Measurements from ENCODE around the gene HNRNPUL2.

GRCh38 chr11:62671236-62671607, 56.0 kb downstream of the HNRNPUL2 start:
- TF ChIP-seq, protein P1, sequence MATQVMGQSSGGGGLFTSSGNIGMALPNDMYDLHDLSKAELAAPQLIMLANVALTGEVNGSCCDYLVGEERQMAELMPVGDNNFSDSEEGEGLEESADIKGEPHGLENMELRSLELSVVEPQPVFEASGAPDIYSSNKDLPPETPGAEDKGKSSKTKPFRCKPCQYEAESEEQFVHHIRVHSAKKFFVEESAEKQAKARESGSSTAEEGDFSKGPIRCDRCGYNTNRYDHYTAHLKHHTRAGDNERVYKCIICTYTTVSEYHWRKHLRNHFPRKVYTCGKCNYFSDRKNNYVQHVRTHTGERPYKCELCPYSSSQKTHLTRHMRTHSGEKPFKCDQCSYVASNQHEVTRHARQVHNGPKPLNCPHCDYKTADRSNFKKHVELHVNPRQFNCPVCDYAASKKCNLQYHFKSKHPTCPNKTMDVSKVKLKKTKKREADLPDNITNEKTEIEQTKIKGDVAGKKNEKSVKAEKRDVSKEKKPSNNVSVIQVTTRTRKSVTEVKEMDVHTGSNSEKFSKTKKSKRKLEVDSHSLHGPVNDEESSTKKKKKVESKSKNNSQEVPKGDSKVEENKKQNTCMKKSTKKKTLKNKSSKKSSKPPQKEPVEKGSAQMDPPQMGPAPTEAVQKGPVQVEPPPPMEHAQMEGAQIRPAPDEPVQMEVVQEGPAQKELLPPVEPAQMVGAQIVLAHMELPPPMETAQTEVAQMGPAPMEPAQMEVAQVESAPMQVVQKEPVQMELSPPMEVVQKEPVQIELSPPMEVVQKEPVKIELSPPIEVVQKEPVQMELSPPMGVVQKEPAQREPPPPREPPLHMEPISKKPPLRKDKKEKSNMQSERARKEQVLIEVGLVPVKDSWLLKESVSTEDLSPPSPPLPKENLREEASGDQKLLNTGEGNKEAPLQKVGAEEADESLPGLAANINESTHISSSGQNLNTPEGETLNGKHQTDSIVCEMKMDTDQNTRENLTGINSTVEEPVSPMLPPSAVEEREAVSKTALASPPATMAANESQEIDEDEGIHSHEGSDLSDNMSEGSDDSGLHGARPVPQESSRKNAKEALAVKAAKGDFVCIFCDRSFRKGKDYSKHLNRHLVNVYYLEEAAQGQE (IDR thresholded peaks at IDR 0.05; ENCODE audit: insufficient read depth in 1 of 2, low read depth in 2 of 2, low read length in 2 of 2), result no peak
- no peak for TF ChIP-seq SIN3A (IDR thresholded peaks at IDR 0.05; ENCODE audit: borderline replicate concordance, insufficient read depth, low read length)
- TF ChIP-seq TAF1 (IDR thresholded peaks at IDR 0.05; ENCODE audit: borderline replicate concordance, insufficient read depth, low read length), result no peak
- TF ChIP-seq POLR2AphosphoS5 (IDR thresholded peaks at IDR 0.05; ENCODE audit: low read depth, low read length), result no peak

All from PFSK-1 (cell line).